GM21825 (cell line): ENCODE measurements around the gene UTY.
"Not testable (repeated sequence)": the region's sequence is repeated elsewhere in the genome, so short reads cannot be mapped to it uniquely, and the experiment has no call there.

ENCODE experiments used
- ATAC-seq: cut with Tn5 transposase; IDR thresholded peaks from one replicate; pipeline ENCODE4 v1.9.1; 2021; ENCODE audit warnings: mild to moderate bottlenecking, moderate library complexity; ENCODE audit not compliant: unreplicated experiment

Gene UTY

DNA sequence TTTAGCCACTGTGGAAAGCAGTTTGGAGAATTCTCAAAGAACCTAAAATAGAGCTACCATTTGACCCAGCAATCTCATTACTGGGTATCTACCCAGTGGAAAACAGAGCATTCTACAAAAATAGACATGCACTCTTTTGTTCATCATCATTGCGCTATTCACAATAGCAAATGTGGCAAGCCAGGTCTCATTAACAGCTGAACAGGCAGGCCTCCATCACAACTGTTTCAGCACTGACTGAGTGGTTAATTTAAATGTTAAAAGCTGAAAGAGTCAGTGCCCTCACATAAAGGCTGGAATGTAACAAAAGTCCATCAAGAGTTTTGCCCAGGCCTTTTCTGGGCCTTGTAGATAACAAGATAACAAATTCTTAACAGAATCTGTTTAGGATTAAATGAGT is 166.9 kb downstream of the UTY start:
- no peak for ATAC-seq

DNA sequence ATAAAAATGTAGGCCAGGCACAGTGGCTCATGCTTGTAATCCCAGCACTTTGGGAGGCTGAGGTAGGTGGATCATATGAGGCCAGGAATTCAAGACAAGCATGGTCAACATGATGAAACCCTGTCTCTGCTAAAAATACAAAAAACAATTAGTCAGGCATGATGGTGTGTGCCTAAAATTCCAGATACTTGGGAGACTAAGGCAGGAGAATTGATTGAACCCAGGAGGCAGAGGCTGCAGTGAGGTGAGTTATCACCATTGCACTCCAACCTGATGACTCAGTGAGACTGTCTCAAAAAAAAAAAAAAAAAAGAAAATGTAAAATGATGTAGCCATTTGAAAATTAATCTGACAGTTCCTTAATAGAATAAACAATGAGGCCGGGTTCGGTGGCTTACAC is 171.9 kb downstream of the UTY start:
- ATAC-seq = no peak

DNA sequence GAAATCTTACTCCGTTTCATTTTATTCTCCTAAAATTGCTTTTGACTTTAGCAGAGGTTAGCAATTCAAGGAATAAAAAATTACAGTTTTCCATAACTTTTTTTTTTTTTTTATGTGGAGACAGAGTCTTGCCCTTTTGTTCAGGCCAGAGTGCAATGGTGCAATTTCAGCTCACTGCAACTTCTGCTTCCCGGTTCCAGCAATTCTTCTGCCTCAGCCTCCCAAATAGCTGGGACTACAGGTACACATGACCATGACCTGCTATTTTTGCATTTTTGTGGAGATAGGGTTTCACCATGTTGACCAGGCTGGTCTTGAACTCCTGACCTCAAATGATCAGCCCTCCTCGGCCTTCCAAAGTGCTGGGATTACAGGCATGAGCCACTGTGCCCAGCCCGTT is 179.0 kb downstream of the UTY start:
- ATAC-seq = no peak

DNA sequence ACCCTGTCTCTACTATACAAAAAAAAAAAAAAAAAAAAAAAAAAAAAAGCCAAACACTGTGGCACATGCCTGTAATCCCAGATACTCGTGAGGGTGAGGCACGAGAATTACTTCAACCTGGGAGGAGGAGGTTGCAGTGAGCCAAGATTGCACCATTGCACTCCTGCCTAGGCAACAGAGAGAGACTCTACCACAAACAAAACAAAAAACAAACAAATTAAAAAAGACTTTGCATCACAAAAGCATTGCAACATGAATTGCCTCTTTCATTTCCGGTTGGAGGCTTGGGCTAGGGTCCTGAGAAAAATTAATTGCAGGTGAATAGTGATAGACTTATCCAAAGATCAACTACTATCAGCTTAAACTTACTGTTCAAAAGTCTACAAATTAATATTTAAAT is 180.4 kb downstream of the UTY start:
- no peak for ATAC-seq

DNA sequence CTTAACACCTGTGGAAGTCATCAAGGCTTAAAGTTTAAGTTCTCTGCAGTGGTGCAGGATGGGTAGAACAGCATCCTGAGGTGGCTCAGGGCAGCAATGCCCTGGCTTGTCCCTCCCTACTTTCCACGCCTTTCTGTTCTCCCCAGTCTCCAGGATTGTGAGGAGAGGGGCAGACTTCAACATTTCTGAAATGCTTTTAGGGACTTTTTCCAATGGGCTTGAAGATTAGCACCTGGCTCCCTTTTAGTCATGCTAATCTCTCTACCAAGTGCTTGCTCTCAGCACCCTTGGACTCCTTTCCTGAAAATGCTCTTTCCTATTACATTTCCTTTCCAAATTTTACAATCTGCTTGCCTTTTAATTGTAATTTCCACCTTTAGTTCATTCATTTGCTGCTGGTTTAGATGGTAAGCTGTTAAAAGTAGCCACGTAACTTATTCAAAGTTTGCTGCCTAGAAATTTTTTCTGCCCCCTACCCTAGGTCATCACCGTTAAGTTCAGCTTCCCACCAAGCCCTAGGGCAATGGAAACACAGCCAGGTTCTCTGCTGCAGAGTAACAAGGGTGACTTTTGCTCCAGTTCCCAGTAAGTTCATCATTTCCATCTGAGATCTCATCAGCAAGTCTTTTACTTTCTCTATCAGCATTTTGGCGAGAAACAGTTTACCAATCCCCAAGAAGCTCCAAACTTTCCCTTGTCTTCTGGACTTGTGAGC is 183.5 kb downstream of the UTY start:
- ATAC-seq = no peak

DNA sequence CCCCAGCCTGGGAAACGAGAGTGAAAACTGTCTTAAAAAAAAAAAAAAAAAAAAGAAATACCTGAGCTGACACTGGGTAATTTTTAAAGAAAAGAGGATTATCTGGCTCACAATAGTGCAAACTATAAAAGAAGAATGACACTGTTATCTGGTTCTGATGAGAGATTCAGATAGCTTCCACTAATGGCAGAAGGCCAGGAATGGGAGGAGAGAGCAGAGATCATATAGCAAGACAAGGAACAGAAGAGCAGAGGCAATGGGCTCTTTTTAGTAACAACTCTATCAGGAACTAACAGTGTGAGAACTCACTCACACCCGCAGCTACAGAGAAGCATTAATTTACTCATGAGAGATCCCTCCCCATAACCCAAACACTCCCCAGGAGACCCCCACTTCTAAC is 184.8 kb downstream of the UTY start:
- ATAC-seq = no peak

DNA sequence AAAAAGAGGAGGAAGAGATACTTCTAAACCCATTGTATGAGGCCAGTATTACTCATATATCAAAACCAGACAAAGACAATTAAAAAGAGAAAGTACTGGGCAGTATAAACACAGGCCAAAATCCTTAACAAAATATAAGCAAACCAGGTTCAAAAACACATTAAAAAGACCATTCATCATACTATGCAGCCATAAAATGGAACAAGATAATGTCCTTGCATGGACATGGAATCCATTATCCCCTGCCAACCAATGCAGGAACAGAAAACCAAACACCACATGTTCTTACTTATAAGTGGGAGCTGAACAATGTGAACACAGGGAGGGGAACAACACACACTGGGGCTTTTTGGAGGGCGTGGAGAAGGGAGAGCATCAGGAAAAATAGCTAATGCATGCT is 188.6 kb downstream of the UTY start:
- no peak for ATAC-seq

DNA sequence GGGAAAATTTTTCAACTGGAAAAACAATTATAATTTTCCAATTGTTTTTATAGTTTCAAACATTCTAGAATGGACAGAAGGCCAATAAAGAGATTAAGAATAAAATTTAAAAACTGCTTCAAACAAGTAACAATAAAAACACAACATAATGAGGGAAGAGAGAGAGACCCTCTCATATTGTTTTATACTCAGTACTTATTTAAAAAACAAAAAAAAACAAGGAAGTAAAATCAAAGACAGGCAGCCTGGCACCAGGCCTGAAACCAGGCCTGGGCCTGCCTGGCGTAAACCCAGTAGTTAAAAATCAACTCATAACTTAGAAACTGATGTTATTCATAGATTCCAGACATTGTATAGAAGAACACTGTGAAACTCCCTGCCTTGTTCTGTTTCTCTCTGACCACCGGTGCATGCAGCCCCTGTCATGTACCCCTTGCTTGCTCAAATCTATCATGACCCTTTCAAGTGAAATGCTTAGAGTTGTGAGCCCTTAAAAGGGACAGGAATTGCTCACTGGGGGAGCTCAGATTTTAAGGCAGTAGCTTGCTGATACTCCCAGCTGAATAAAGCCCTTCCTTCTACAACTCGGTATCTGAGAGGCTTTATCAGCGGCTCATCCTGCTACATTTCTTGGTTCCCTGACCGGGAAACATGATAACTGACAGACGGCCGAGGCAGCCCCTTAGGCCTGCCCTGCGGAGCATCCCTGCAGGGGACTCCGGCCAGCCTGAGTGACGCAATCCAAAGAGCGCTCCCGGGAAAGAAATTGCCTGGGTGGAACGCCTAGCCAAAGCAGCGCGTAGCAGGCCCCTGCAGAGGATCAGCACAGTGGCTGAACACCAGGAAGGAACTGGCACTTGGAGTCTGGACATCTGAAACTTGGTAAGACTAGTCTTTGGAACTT is 197.4 kb downstream of the UTY start:
- ATAC-seq = not testable (repeated sequence)

DNA sequence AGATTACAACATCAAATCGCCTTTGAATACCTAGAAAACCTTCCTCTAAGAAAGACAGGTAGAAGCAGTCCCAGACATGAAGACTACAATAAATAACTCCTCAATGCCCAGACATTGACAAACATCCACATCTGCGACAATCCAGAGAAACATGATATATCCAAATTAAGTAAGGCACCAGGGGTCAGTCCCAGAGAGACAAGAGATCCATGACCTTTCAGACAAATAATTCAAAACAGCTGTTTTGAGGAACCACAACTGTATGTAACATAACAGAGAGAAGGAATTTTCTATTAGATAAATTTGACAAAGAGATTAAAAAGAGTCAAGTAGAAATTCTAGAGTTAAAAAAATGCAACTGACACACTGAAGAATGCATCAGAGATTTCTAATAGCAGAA is 200.3 kb downstream of the UTY start:
- ATAC-seq = no peak

DNA sequence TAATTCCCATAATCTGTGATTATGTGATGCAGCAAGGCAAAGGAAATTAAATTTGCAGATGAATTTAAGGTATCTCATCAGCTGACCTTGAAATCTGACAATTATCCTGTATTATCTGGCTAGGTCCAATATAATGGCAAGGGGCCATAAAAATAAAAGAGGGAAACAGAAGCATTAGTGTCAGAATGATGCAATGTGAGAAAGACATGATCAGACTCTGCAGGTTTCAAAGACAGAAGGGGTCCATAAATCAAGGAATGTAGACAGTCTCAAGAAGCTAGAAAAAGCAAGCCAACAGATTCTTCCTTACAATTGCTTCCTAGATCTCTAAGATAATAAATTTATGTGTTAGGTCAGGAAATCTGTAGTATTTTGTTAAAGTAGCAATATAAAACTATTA is 208.1 kb downstream of the UTY start:
- no peak for ATAC-seq

DNA sequence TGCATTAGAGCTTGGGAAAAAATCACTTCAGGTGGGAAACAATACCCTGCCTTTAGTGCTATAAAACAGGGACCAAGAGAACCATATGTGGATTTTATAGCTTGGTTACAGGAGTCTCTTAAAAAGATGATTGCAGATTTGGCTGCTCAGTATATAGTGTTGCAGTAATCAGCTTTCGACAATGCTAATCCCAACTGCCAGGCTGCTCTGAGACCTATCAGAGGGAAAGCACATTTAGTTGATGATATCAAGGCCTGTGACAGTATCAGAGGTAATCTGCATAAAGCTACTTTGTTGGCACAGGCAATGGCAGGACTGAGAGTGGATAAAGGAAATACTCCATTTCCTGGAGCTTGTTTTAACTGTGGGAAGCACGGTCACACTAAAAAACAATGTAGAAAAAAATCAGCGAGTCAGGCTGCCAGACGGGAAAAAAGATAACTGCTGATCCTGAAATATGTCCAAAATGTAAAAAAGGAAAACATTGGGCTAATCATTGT is 225.8 kb downstream of the UTY start:
- not testable (repeated sequence) for ATAC-seq

DNA sequence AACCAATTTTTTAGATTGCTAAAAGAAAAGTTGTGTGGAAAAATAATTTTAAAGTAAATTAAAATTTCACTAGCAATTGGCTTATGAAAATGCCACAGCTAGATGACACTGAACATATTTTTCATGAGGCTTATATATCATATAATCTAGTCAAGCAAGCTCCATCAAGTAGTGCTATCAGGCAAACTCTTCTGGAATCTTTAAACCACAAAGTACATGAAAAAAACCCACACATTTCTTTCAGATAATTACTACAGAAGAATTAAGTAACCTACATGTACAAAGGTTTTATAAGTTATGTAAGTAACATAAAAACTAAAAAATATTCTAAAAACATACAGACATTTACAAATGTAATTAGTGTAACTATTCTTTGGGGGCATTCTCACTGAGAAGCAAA is 229.4 kb downstream of the UTY start:
- ATAC-seq = no peak

DNA sequence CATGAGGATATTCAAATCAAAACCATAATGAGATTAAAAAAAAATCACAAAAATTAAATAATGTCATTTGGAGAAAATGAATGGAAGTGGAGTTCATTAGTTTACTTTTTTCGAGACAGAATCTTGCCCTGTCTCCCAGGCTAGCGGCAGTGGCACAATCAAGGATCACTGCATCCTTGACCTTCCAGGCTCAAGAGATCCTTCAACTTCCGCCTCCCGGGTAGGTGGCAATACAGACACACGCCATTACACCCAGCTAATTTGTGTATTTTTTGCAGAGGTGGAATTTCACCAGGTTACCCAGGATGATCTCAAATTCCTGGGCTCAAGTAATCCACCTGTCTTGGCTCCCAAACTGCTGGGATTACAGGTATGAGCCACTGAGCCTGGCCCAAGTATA is 236.1 kb downstream of the UTY start:
- no peak for ATAC-seq

DNA sequence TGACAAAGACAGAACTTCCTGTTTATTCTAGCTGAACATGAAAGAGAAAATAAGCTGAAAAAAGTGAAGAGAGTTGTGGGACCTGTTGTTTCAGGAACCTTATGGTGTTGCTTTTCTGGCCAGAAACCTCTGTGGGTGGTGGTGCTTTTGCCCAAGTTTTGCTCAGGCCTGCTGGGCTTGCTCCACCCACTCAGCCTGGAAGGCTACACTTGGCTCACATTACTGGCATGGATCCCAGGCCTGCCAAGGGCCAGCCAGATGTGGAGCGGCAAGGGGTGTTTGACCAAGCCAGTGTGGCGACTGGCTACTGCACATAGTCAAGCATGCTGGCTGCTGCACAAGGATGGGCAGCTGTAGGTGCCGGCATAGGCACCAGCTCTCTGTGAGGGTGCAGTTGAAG is 245.9 kb downstream of the UTY start:
- no peak for ATAC-seq

DNA sequence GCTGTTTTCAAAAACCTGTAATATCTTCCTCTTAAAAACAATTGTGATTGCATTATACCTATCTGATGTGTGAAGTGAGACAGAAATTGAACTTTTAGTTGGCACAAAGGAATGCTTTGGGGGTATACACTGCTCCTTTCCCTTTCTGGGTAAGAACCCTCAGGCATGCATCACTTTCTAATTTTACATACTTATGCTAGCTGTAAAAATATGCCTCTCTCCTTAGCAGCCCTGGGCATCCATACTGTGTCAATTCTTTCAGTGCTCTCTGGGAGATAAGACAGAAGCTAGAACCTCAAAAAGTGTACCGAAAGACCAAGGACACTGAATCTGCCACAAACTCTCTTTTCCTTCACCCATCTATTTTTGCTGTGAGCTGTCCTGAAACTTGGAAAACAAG is 246.7 kb downstream of the UTY start:
- ATAC-seq = no peak

DNA sequence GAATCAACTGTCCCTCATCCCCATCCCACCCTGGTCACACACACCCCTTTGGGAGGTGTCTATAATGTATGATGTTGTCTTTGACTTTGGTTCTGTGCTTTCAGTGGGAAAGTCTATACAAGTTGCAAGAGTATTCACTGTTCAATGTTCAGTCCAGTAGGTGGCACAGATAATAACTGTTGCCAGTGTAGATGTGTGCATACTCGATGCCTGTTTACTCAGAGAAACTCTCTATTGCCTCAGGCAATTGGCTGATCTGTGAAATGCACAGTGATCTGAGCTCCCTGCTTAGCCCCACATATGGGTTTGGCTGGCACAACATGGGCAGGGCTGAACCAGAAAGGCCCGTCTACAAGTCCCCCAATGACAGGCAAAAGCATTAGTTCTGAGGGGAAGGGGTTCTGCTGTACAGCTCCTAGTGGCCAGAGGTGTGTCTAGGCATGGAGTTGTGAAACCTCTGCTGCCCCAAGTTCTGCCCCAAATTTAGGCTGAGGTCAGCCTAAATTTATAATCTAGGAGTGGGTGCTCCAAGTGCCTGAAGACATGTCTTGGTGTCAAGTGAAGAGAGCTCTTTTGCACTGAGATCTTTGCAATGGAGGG is 252.4 kb downstream of the UTY start:
- ATAC-seq = no peak

DNA sequence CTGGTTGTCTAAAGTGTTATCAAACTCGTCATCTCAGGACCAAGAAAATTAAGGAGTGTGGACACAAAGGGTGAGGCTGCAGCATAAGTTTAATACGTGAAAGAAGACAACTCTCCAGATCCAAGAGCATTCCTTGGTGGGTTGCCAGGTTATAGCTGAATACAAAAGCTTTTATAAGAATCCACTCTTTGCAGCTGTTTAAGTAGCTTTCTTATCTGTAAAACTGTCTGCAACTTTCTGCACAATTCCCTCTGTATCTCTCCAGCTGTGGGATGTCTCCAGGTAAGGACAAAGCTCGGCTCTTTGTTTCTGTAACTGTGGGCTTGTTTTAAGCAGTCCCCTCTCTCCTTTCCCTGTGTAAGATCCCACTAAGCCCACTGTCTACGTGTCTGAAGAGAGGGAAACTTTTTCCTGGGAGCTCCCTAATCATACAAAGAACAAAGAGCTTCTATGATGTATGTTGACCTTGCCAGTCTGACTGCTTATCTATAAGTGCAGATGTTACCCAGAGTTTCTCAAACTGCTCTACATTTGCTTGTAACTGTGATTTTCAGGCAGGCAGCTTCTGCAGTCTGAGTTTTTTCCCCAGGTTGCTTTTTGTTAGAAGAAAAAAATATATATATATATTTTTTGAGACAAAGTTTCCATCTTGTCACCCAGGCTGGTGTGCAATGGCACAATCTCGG is 268.7 kb downstream of the UTY start:
- no peak for ATAC-seq

DNA sequence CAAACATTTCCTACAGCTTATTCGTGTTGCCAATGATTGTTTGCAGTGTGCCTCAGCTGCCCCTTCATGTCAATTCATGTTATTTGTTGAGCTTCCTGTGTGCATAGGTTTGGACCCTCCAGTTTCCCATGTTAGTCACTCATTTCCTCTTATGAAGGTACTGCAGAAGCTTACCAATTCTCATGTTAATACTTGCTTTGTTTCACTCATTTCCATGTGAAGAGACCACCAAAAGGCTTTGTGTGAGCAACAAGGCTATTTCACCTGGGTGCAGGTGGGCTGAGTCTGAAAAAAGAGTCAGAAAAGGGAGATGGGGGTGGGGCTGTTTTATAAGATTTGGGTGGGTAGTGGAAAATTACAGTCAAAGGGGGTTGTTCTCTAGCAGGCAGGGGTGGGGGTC is 274.6 kb downstream of the UTY start:
- ATAC-seq = no peak
